Stimulated activated CD8-positive, alpha-beta memory T cell treated with anti-CD3 and anti-CD28 coated beads, Interleukin-7, amount 100 ng/mL, for 48 hours (primary cell): ENCODE data around the gene SLC5A2.
"Not testable (repeated sequence)": the region's sequence is repeated elsewhere in the genome, so short reads cannot be mapped to it uniquely, and the experiment has no call there.

Source experiments
- DNase-seq, 2 donors: peaks; one replicate each; pipeline ENCODE4 v3.0.0-alpha.2; 2020; ENCODE audit warnings: low read depth in 1 of 2; ENCODE audit errors: extremely low read depth in 1 of 2

The SLC5A2 gene

GRCh38 chr16:31491778-31492418 lies 9.0 kb downstream of the SLC5A2 start:
- no peak for DNase-seq

GRCh38 chr16:31493506-31494125 lies 10.7 kb downstream of the SLC5A2 start:
- no peak for DNase-seq

- DNase-seq = no peak
These were observed 13.7 kb downstream of the SLC5A2 start for GRCh38 chr16:31496670-31497069.

- DNase-seq = no peak
These were observed 15.6 kb downstream of the SLC5A2 start for GRCh38 chr16:31498493-31498892.

- DNase-seq = no peak
These were observed 17.0 kb downstream of the SLC5A2 start for GRCh38 chr16:31499928-31500327.

- no peak for DNase-seq
These were observed 18.5 kb downstream of the SLC5A2 start for GRCh38 chr16:31501226-31501965.

GRCh38 chr16:31501966-31502348 lies 19.0 kb downstream of the SLC5A2 start:
- DNase-seq = no peak

- no peak for DNase-seq
These were observed 20.1 kb downstream of the SLC5A2 start for GRCh38 chr16:31502981-31503380.

- DNase-seq = not testable (repeated sequence)
These were observed 20.6 kb downstream of the SLC5A2 start for GRCh38 chr16:31503555-31503954.

GRCh38 chr16:31504159-31504558 lies 21.2 kb downstream of the SLC5A2 start:
- DNase-seq = no peak

GRCh38 chr16:31505483-31505882 lies 22.6 kb downstream of the SLC5A2 start:
- no peak for DNase-seq

GRCh38 chr16:31507617-31507928 lies 24.6 kb downstream of the SLC5A2 start:
- no peak for DNase-seq

GRCh38 chr16:31507929-31508705 lies 25.2 kb downstream of the SLC5A2 start, which contains the start of gene RUSF1:
Gene RUSF1 (minus strand): TSS chr16:31508391. CDS start chr16:31508373, 18 bp downstream.
- peak; percentile 80 to 83 for DNase-seq

- no peak for DNase-seq
These were observed 25.8 kb downstream of the SLC5A2 start for GRCh38 chr16:31508706-31509195.

- no peak for DNase-seq
These were observed 30.2 kb downstream of the SLC5A2 start for GRCh38 chr16:31513126-31513525.

GRCh38 chr16:31513884-31514283 lies 31.0 kb downstream of the SLC5A2 start:
- DNase-seq = no peak

GRCh38 chr16:31517800-31518402 lies 35.0 kb downstream of the SLC5A2 start:
- no peak for DNase-seq

- DNase-seq = no peak
These were observed 37.0 kb downstream of the SLC5A2 start for GRCh38 chr16:31519759-31520431.

- no peak for DNase-seq
These were observed 38.4 kb downstream of the SLC5A2 start for GRCh38 chr16:31521368-31521767.

- no peak for DNase-seq
These were observed 39.1 kb downstream of the SLC5A2 start for GRCh38 chr16:31522071-31522470.
